SK-N-SH (cell line): ENCODE data around the gene AGAP9. TPM values are rescaled to one million over a fixed set of nuclear protein-coding genes. Genes with fewer than 3 reads are reported as not detected.
"Not testable (repeated sequence)": the region's sequence is repeated elsewhere in the genome, so short reads cannot be mapped to it uniquely, and the experiment has no call there.

Source experiments
- CTCF ChIA-PET: fragments of 300-600, 350-600 bp; formaldehyde crosslinking; extraction: SDS; loops from one replicate; lab custom pipeline; 2021; lab: Yijun Ruan, JAX
- POLR2A ChIA-PET: fragments of 350-600 bp; sonication (Branson Sonifier 250); formaldehyde crosslinking; extraction: SDS; loops from one replicate; lab custom pipeline; 2020; ENCODE audit warnings: antibody characterized with exemption, inconsistent platforms; lab: Yijun Ruan, JAX
- DNase-seq: peaks from one replicate; pipeline ENCODE4 v3.0.0; 2012
- H2AFZ ChIP-seq: fragments of 200-600 bp; sonication (generic); 2 replicates; pipeline ENCODE4 v1.8.1; 2016; ENCODE audit warnings: antibody characterized with exemption, mild to moderate bottlenecking, low read depth
- H3F3A ChIP-seq: fragments of 200-600 bp; sonication (generic); replicated peaks from 2 replicates; pipeline ENCODE3; 2016; ENCODE audit warnings: antibody characterized with exemption, mild to moderate bottlenecking; ENCODE audit not compliant: insufficient read depth
- H3K27ac ChIP-seq, 2 experiments: fragments of 200-500 bp in 1 of 2; fragments of 200-600 bp in 1 of 2; sonication (Bioruptor generic) in 1 of 2; sonication (generic), shearing (Covaris generic) in 1 of 2; 2 replicates each; pipeline versions ENCODE4 v1.5.1 to v1.6.1; 2014 to 2016; ENCODE audit warnings: low read depth in 2 of 2, inconsistent platforms in 1 of 2, low read length in 1 of 2, mild to moderate bottlenecking in 1 of 2, mixed read lengths in 1 of 2
- H3K27me3 ChIP-seq: fragments of 200-600 bp; sonication (generic), shearing (Covaris generic); 2 replicates; pipeline ENCODE4 v1.6.1; 2016; ENCODE audit warnings: mixed run types; ENCODE audit not compliant: insufficient read depth
- H3K36me3 ChIP-seq, 2 experiments: fragments of 200-500 bp in 1 of 2; fragments of 200-600 bp in 1 of 2; sonication (Bioruptor generic) in 1 of 2; sonication (generic) in 1 of 2; replicated peaks in 1 of 2; 2 replicates each; pipeline versions ENCODE3 to v1.5.1; 2014 to 2016; ENCODE audit warnings: low read length in 1 of 2, mild to moderate bottlenecking in 1 of 2; ENCODE audit not compliant: insufficient read depth in 2 of 2, control insufficient read depth in 1 of 2
- H3K4me1 ChIP-seq, 2 experiments: fragments of 200-500 bp in 1 of 2; fragments of 200-600 bp in 1 of 2; sonication (Bioruptor generic) in 1 of 2; sonication (generic), shearing (Covaris generic) in 1 of 2; 2 replicates each; pipeline versions ENCODE4 v1.5.1 to v1.6.1; 2014 to 2016; ENCODE audit warnings: low read depth in 1 of 2, low read length in 1 of 2, mixed run types in 1 of 2; ENCODE audit not compliant: insufficient read depth in 2 of 2, control insufficient read depth in 1 of 2
- H3K4me2 ChIP-seq: fragments of 200-600 bp; sonication (generic), shearing (Covaris generic); 2 replicates; pipeline ENCODE4 v1.6.1; 2017; ENCODE audit warnings: mixed run types
- H3K4me3 ChIP-seq, 2 experiments: fragments of 200-500 bp in 1 of 2; fragments of 200-600 bp in 1 of 2; sonication (Bioruptor generic) in 1 of 2; sonication (generic), shearing (Covaris generic) in 1 of 2; 2 replicates each; pipeline versions ENCODE4 v1.5.1 to v1.8.1; 2014 to 2016; ENCODE audit warnings: low read depth in 2 of 2, inconsistent platforms in 1 of 2, low read length in 1 of 2, mild to moderate bottlenecking in 1 of 2, mixed read lengths in 1 of 2, moderate library complexity in 1 of 2
- H3K79me2 ChIP-seq: fragments of 200-600 bp; sonication (generic); 2 replicates; pipeline ENCODE4 v1.8.1; 2017; ENCODE audit warnings: mild to moderate bottlenecking; ENCODE audit not compliant: insufficient read depth
- H3K9ac ChIP-seq: fragments of 200-600 bp; sonication (generic); 2 replicates; pipeline ENCODE4 v1.6.1; 2017; ENCODE audit warnings: mixed run types
- H3K9me2 ChIP-seq: fragments of 200-600 bp; sonication (generic); 2 replicates; pipeline ENCODE4 v1.6.1; 2017; ENCODE audit warnings: mixed run types
- H3K9me3 ChIP-seq: fragments of 200-600 bp; sonication (generic); 2 replicates; pipeline ENCODE4 v1.6.1; 2017; ENCODE audit warnings: mixed run types, mild to moderate bottlenecking, moderate library complexity
- H4K20me1 ChIP-seq: fragments of 200-600 bp; sonication (generic); 2 replicates; pipeline ENCODE4 v1.6.1; 2017; ENCODE audit warnings: mild to moderate bottlenecking, mixed run types; ENCODE audit not compliant: insufficient read depth
- CHD2 ChIP-seq: fragments of 150-350 bp; IDR thresholded peaks from 2 replicates; pipeline ENCODE4 v1.6.1; 2018; ENCODE audit warnings: low read length; ENCODE audit not compliant: partially characterized antibody
- CTCF ChIP-seq: fragments of 200-600 bp; sonication (generic); IDR thresholded peaks from 2 replicates; pipeline ENCODE4 v1.6.1; 2017; ENCODE audit warnings: antibody characterized with exemption, mild to moderate bottlenecking, moderate library complexity
- GABPA ChIP-seq: IDR thresholded peaks from 2 replicates; pipeline ENCODE4 v1.4.0; 2012; ENCODE audit warnings: low read depth, mild to moderate bottlenecking
- JUND ChIP-seq: IDR thresholded peaks from 2 replicates; pipeline ENCODE4 v1.4.0; 2012
- MAX ChIP-seq: IDR thresholded peaks from 2 replicates; pipeline ENCODE4 v1.4.0; 2012; ENCODE audit warnings: low read depth
- MXI1 ChIP-seq: IDR thresholded peaks from 2 replicates; pipeline ENCODE4 v1.6.1; 2012; ENCODE audit warnings: mild to moderate bottlenecking, low read depth, low read length, improper control_type of control experiment
- POLR2AphosphoS5 ChIP-seq: IDR thresholded peaks from 2 replicates; pipeline ENCODE4 v1.6.1; 2012; ENCODE audit warnings: low read depth, low read length
- RAD21 ChIP-seq: IDR thresholded peaks from 2 replicates; pipeline ENCODE4 v1.6.1; 2012; ENCODE audit warnings: mild to moderate bottlenecking, low read length
- REST ChIP-seq: IDR thresholded peaks from 2 replicates; pipeline ENCODE4 v1.6.1; 2012; ENCODE audit warnings: mild to moderate bottlenecking, low read depth, low read length, moderate library complexity
- TAF1 ChIP-seq: IDR thresholded peaks from 2 replicates; pipeline ENCODE4 v1.6.1; 2012; ENCODE audit warnings: low read depth, mild to moderate bottlenecking, low read length, moderate library complexity, borderline replicate concordance
- TCF12 ChIP-seq: IDR thresholded peaks from 2 replicates; pipeline ENCODE4 v1.4.0; 2012
- WGBS: methylation state at CpG from one replicate; pipeline ENCODE4 v1.1.6; 2017; ENCODE audit warnings: low lambda C conversion rate; 5-methylcytosine and 5-hydroxymethylcytosine counted together
- polyA plus RNA-seq, 3 experiments: library from polyadenylated mRNA; depleted of rRNA; stranded (reverse); fragments of >200 nt; gene quantifications; 2 replicates each; pipeline ENCODE4 v1.2.3, GENCODE V29; 2012

The AGAP9 gene
- polyA plus RNA-seq, 1 of the 3 experiments (the other 2 are of a cell fraction) = 9.1 TPM

GRCh38 chr10:47553214-47553859, 29.9 kb upstream of the AGAP9 start:
- H3K4me1 ChIP-seq, H3K9me2 ChIP-seq, H4K20me1 ChIP-seq, CTCF ChIA-PET, H3K36me3 ChIP-seq, H3K9me3 ChIP-seq, H3K27me3 ChIP-seq, POLR2A ChIA-PET: not testable (repeated sequence)
- peak; percentile 93 for TF ChIP-seq TAF1
- 0 out of 2 replicates have a peak, but pooled peaks have one; percentile 39 for TF ChIP-seq MXI1
- peak; percentile 25; the same call in 1 of the 2 replicates for TF ChIP-seq TCF12
- peak; percentile 86 for TF ChIP-seq GABPA
- TF ChIP-seq REST = 0 out of 2 replicates have a peak, but pooled peaks have one; percentile 25
- TF ChIP-seq CHD2 = peak; percentile 36
- peak; percentile 70; the same call in 1 of the 2 replicates for TF ChIP-seq MAX
- peak; percentile 76 for TF ChIP-seq POLR2AphosphoS5
- Histone ChIP-seq H3K27ac (peak overlapping the region; percentile 88 to 90), H3K9ac (peak overlapping the region; percentile 91), H3F3A (peaks cover 10% of the 10 kb centered on the region), H3K4me2 (peak overlapping the region; percentile 83), H3K4me3 (peak overlapping the region; percentile 70 to 89), H2AFZ (peak overlapping the region; percentile 70; the same call in 1 of the 2 replicates), H3K79me2 (peaks cover 10% of the 10 kb centered on the region; the same call in 1 of the 2 replicates)
- peak; percentile 68 for DNase-seq
- WGBS = 6% methylated on average over 7 of the region's 60 CpGs

GRCh38 chr10:47552719-47553118, 29.3 kb upstream of the AGAP9 start:
- CTCF ChIA-PET, H3F3A ChIP-seq, DNase-seq, H3K9me3 ChIP-seq, H3K36me3 ChIP-seq, H3K27me3 ChIP-seq, H3K4me1 ChIP-seq, POLR2A ChIA-PET, H4K20me1 ChIP-seq, H3K9me2 ChIP-seq: not testable (repeated sequence)
- TF ChIP-seq JUND = peak; percentile 11; the same call in 1 of the 2 replicates
- TF ChIP-seq RAD21 = peak; percentile 42
- TF ChIP-seq CTCF = peak; percentile 43
- H3K27ac ChIP-seq = peak overlapping the region in 1 of 2 experiments; percentile 90; a peak in 3 of 4 replicates
- peak overlapping the region; percentile 91 for H3K9ac ChIP-seq
- 14% methylated on average over 7 of the region's 7 CpGs for WGBS
- peak overlapping the region; percentile 70; the same call in 1 of the 2 replicates for H2AFZ ChIP-seq
- peak overlapping the region; percentile 70 to 89 for H3K4me3 ChIP-seq
- H3K79me2 ChIP-seq = peaks cover 10% of the 10 kb centered on the region; the same call in 1 of the 2 replicates
- peak overlapping the region; percentile 83 for H3K4me2 ChIP-seq

- DNase-seq, H3K27ac ChIP-seq, H4K20me1 ChIP-seq, H3K9me2 ChIP-seq, H3K79me2 ChIP-seq, H3K4me3 ChIP-seq, H3F3A ChIP-seq, H3K27me3 ChIP-seq, H3K4me2 ChIP-seq, H3K9me3 ChIP-seq, H3K4me1 ChIP-seq, H3K9ac ChIP-seq, H2AFZ ChIP-seq, POLR2A ChIA-PET, CTCF ChIA-PET, H3K36me3 ChIP-seq: not testable (repeated sequence)
- 75% methylated on average over 1 of the region's 3 CpGs for WGBS
Observed at GRCh38 chr10:47547286-47547685, 23.8 kb upstream of the AGAP9 start.

- H3K36me3 ChIP-seq, H3K4me3 ChIP-seq, DNase-seq, H3K9me2 ChIP-seq, H3K9me3 ChIP-seq, H3F3A ChIP-seq, H3K27me3 ChIP-seq, H3K4me1 ChIP-seq, POLR2A ChIA-PET, H3K79me2 ChIP-seq, H3K4me2 ChIP-seq, H2AFZ ChIP-seq, CTCF ChIA-PET, H4K20me1 ChIP-seq, H3K9ac ChIP-seq, H3K27ac ChIP-seq: not testable (repeated sequence)
- 81% methylated on average over 2 of the region's 3 CpGs for WGBS
Observed at GRCh38 chr10:47536430-47536829, 13.0 kb upstream of the AGAP9 start.
